ENCODE results near the gene NGF.

The NGF gene

DNA sequence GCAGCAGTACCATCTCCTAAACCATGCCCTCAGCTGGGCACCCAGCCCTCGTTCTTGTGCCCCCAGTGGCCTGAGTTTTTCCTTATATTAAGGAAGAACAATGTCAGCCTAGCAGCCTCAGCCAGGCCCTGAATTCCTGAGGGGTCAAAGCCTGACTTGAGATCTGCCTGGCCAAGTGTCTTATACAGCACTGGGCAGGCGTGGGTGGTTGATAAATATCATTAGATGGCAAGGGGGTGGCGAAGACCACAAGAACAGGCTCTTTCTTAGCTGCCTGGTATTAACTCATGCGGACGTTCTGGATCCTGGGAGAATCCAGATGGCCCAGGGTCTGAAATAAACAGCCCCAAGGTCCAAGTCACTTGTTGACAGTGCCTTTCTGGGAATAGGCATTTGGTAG, 18.3 kb downstream of the NGF start:
- no peak overlapping the region for H3K9ac ChIP-seq (ENCODE audit: low read length)
- H2AFZ ChIP-seq (ENCODE audit: low read length) = no peak overlapping the region
- H3K4me1 ChIP-seq (ENCODE audit: low read length) = no peaks in the 10 kb centered on the region
- no peak overlapping the region for H3K27ac ChIP-seq (ENCODE audit: low read length)
- no peak overlapping the region for H3K4me2 ChIP-seq (ENCODE audit: low read depth, low read length)
- H3F3A ChIP-seq (ENCODE audit: insufficient read depth, low read length) = no peaks in the 10 kb centered on the region
- DNase-seq = no peak
- H3K36me3 ChIP-seq (replicated peaks; ENCODE audit: insufficient read depth, low read length) = no peaks in the 10 kb centered on the region
- no peaks in the 10 kb centered on the region for H3K79me2 ChIP-seq (ENCODE audit: low read length)
- no peaks in the 10 kb centered on the region for H3K27me3 ChIP-seq (replicated peaks; ENCODE audit: insufficient read depth, low read length)
- no peak overlapping the region for H3K4me3 ChIP-seq (ENCODE audit: low read length)
- H3K9me3 ChIP-seq (replicated peaks; ENCODE audit: insufficient read depth, low read length) = no peaks in the 10 kb centered on the region
- H3K9me2 ChIP-seq (replicated peaks; ENCODE audit: insufficient read depth, low read length) = no peaks in the 10 kb centered on the region
- no peaks in the 10 kb centered on the region for H4K20me1 ChIP-seq (ENCODE audit: insufficient read depth, low read length)
- TF ChIP-seq EZH2 (optimal IDR thresholded peaks at IDR 0.05; ENCODE audit: low read depth, low read length) = no peak
- TF ChIP-seq CTCF (IDR thresholded peaks at IDR 0.05; ENCODE audit: low read length) = no peak
- no peak for TF ChIP-seq EZH2phosphoT487 (IDR thresholded peaks at IDR 0.05; ENCODE audit: low read length)

GRCh38 chr1:115317101-115318012, 20.7 kb downstream of the NGF start:
- no peak for DNase-seq
- no peaks in the 10 kb centered on the region for H4K20me1 ChIP-seq (ENCODE audit: insufficient read depth, low read length)
- no peaks in the 10 kb centered on the region for H3K4me1 ChIP-seq (ENCODE audit: low read length)

DNA sequence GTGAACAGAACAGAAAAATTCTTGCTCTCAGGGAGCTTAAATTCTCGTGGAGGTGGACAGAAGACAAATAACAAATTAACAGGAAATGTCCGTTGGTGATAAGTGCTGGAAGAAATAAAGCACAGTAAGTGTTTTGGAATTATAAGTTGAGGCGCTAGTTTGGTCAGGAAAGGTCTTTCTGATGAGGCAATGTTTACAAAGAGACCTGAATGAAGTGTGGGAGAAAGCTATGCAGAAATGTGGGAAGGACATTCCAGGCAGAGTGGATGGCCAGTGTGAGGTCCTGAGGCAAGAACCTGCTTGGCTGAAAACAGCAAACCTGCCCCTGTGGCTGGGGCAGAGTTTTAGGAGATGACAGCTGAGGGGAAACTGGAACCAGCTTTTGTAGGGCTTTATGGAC, 23.3 kb downstream of the NGF start:
- H3K9ac ChIP-seq (ENCODE audit: low read length) = no peak overlapping the region
- H2AFZ ChIP-seq (ENCODE audit: low read length) = no peak overlapping the region
- H3K36me3 ChIP-seq (replicated peaks; ENCODE audit: insufficient read depth, low read length) = no peaks in the 10 kb centered on the region
- H3K9me3 ChIP-seq (replicated peaks; ENCODE audit: insufficient read depth, low read length) = no peaks in the 10 kb centered on the region
- H3K4me3 ChIP-seq (ENCODE audit: low read length) = no peak overlapping the region
- H3K27ac ChIP-seq (ENCODE audit: low read length) = no peak overlapping the region
- no peaks in the 10 kb centered on the region for H4K20me1 ChIP-seq (ENCODE audit: insufficient read depth, low read length)
- no peaks in the 10 kb centered on the region for H3K79me2 ChIP-seq (ENCODE audit: low read length)
- H3K4me1 ChIP-seq (ENCODE audit: low read length) = 0 out of 2 replicates have a peak, but pooled peaks cover 3% of the 10 kb centered on the region
- H3F3A ChIP-seq (ENCODE audit: insufficient read depth, low read length) = no peaks in the 10 kb centered on the region
- TF ChIP-seq EZH2 (optimal IDR thresholded peaks at IDR 0.05; ENCODE audit: low read depth, low read length) (no peak), EZH2phosphoT487 (IDR thresholded peaks at IDR 0.05; ENCODE audit: low read length) (no peak), CTCF (IDR thresholded peaks at IDR 0.05; ENCODE audit: low read length) (no peak)
- DNase-seq = no peak
- H3K27me3 ChIP-seq (replicated peaks; ENCODE audit: insufficient read depth, low read length) = no peaks in the 10 kb centered on the region
- H3K9me2 ChIP-seq (replicated peaks; ENCODE audit: insufficient read depth, low read length) = no peaks in the 10 kb centered on the region
- H3K4me2 ChIP-seq (ENCODE audit: low read depth, low read length) = no peak overlapping the region

More at GRCh38 chr1:115317101-115318012, 20.7 kb downstream of the NGF start:
- Histone ChIP-seq H2AFZ (ENCODE audit: low read length) (no peak overlapping the region), H3K4me3 (ENCODE audit: low read length) (no peak overlapping the region), H3F3A (ENCODE audit: insufficient read depth, low read length) (no peaks in the 10 kb centered on the region), H3K9me2 (replicated peaks; ENCODE audit: insufficient read depth, low read length) (no peaks in the 10 kb centered on the region), H3K27ac (ENCODE audit: low read length) (no peak overlapping the region), H3K79me2 (ENCODE audit: low read length) (no peaks in the 10 kb centered on the region), H3K4me2 (ENCODE audit: low read depth, low read length) (no peak overlapping the region), H3K36me3 (replicated peaks; ENCODE audit: insufficient read depth, low read length) (no peaks in the 10 kb centered on the region), H3K9me3 (replicated peaks; ENCODE audit: insufficient read depth, low read length) (no peaks in the 10 kb centered on the region), H3K9ac (ENCODE audit: low read length) (no peak overlapping the region), H3K27me3 (replicated peaks; ENCODE audit: insufficient read depth, low read length) (no peaks in the 10 kb centered on the region)
- no peak for TF ChIP-seq EZH2 (optimal IDR thresholded peaks at IDR 0.05; ENCODE audit: low read depth, low read length)
- TF ChIP-seq EZH2phosphoT487 (IDR thresholded peaks at IDR 0.05; ENCODE audit: low read length) = no peak
- no peak for TF ChIP-seq CTCF (IDR thresholded peaks at IDR 0.05; ENCODE audit: low read length)

Measured in MM.1S (cell line).